HG02588 (cell line): ENCODE measurements around the gene SH3BGRL3.
A peak's percentile ranks its signal among the peaks of the same experiment; 100 is the strongest.
"Not testable (repeated sequence)": the region's sequence is repeated elsewhere in the genome, so short reads cannot be mapped to it uniquely, and the experiment has no call there.

Source experiments
- ATAC-seq: cut with Tn5 transposase; IDR thresholded peaks from one replicate; pipeline ENCODE4 v1.9.1; 2021; ENCODE audit warnings: mild to moderate bottlenecking, moderate library complexity; ENCODE audit not compliant: unreplicated experiment

The SH3BGRL3 gene

DNA sequence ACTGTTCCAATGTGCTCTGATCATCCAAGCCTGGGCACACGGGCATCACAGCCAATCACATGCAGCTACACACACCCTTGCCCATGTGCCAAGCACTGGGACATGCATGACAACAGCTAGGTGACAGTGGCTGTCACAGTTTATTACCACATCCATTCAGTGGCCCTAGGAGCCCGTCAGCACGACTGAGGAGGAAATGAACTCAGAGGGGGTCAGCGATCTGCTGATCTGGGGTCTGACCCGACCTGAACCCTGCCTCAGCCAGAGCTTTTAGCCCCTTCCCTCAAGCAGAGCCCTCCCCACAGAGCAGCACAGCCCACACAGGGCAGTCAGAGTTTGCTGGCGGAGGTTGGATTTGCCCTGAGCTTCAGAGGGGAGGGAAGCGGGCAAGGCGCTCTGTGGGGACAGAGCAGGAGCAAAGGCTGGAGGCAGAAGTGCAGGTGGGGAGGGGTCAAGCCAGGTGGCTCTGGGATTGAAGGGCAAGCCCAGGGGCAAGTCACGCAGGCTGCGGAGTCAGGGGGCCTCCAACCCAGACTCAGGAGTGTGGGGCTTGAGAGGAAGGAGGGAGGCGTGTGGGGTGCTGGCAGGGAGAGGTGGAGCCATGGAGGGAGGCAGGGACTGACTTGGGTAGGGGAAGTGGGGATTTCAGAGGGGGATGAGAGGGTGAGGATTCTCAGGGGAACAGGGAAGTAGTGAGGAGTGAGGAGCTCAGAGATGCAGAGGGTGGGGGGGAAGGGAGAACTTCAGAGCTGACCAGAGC, 10.4 kb downstream of the SH3BGRL3 start:
- no peak for ATAC-seq

DNA sequence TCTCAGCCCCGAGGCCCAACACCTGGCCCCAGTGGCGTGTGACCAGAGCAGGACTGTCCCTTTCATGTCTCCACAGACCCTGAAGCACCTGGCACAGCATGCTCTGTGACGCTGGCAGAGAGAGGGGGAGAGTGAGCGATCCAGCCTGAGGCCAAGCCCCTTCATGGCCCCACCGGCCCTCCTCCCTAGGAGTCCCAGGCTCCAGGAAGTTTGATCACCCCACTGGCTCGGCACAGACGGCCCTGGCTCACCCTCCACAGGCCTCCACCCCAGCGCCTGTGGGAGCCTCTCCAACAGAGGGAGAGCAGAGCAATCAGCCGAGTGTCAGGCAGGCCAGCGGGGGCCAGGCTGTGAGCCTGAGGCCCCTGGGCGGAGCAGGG, 11.0 kb downstream of the SH3BGRL3 start:
- no peak for ATAC-seq

DNA sequence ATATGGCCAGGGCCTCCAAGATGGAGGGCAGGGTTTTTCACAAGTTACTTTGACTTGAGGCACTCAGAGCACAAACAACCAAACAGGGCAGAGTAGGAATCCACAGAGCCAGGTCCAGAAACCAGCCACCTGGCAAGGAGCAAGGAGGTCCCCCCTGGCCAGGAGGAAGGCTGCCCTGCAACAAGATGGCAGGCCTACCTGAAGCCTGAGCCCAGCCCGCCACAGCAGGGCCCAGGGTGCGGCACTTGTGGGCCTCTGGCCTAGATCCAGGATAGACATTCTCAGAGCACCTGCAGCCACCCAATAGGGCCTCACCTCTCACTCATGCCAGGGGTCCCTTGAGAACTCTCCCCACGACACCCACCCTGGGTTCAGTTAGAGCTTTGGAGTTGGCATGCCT, 11.5 kb downstream of the SH3BGRL3 start:
- no peak for ATAC-seq

DNA sequence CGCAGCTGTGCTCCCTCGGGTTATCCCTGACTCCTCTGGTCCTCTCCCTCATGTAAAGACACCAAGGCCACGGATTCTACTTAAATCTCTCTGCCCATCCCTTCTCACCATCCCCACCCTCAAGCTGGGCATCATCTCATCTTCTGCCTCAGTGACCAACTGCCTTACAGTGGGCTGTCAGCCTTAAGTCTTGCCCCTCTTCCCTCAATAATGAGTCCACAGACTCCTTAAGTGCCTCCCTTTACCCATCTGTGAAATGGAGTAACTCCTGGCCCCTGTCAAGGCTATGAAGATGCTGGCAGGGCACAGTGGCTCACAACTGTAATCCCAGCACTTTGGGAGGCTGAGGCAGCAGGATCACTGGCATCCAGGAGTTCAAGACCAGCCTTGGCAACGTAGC, 12.1 kb downstream of the SH3BGRL3 start:
- no peak for ATAC-seq

DNA sequence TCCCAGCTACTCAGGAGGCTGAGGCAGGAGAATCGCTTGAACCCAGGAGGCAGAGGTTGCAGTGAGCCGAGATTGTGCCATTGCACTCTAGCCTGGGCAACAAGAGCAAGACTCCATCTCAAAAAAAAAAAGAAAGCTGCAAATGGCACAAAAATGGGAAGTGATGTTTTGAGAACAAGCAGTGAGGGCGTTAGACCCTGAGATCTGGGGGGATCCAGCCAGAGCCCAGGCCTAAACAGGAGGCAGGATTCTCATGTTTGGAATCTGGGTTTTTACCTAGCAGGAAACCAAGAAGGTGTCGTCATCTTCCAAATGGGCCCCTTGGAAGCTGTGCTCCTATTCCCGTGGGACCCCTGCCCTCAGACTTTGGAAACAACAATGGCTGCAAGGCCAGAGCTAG, 12.8 kb downstream of the SH3BGRL3 start:
- ATAC-seq: not testable (repeated sequence)

DNA sequence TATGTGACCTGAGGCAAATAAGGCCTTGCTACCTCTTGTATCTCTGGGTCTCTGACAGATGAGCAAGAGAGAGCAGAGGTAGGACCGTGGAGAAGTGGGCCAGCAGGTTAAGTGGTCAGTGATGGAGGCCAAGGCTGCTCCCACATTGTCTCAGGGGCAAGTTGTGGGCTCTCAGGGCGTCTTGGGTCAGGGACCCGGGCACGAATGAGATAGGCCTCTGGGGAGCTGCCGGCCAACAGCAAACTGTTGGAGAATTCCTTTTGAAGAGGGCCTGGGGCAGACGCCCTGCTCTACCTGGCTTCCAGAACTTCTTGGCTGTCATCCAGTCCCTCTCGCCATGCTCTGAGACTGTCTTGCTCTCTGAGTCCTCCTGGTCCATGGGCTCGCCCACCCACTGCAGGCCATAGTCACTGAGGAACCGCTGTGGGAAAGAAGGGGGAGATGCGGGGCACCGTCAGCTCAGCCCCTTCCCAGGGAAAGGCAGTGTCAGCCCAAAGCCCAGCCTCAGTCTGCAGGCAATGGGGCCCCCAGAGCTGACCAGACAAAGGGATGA, 14.1 kb downstream of the SH3BGRL3 start:
- no peak for ATAC-seq

DNA sequence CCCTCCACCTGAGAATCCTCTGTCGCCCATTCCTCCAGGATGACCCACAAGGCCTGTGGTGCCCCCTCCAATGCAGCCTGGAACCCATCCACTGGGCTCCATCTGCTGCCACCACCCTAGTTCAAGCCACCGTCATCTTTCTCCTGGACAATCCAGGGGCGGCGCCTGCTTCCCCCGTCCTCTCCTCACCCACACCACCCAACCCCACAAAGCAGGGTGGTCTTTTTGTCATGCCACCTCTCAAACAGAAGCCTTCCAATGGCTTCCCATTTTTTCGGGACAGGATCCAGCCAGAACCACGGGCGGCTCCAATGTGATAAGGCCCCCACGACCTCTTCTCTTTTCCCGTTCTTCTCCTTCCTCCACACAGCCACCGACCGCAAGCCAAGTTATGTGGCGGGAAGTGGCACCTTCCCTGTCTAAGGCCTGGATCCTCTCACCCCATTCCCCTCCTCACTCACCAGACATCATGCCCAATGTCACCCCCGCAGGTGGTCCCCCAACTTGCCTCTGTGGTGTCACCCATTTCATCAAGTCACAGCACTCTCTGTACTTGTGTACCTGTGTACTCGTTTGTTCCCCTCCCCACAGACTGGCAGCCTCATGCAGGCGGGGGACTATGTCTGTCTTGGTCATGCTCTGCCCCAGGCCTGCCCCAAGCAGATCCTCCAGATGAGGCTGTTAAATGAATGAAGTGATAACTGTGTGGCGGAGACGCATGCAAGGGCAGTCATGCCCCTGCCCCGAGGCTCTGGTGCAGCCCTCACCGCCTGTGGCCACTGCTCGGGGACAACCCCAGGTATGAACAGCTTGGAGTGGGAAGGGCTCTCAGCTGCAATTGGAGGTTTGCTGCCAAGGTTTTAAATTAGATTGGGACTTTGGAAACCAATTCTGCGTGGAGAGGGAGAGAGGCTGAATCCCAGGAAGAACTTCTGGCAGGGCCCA, 15.6 kb downstream of the SH3BGRL3 start:
- no peak for ATAC-seq

DNA sequence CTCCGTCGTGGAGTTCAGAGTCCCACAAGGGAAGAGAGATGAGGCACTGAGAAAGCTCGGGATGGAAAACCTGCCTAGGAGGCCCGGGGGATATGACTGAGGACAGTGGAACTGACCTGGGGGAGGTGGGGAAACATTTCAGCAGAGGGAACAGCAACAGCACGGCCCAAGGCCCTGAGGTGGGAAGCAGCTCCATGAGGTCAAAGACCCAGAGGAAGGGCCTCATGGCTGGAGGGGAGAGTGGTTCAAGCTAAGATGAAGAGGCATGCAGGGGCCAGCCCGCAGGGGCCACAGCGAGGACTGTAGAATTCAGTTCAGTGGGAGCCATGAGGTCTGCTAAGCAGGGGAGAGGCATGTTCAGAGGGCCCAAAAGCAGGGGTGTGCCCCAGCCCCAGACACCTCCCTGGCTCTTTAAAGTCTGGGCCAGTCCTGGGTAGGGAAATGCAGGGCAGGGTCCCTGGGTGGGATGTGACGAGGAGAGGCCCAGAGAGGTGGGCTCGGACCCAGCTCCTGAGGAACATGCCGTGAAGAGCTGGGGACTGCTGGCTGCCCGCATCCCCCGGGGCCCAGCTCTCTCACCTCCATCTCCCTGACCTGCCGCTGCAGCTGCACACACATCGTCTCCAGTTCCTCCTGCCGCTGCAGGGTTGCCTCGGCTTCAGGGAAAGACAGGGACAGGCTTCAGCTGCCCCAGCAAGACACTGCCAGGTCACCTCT, 16.6 kb downstream of the SH3BGRL3 start:
- ATAC-seq: no peak

DNA sequence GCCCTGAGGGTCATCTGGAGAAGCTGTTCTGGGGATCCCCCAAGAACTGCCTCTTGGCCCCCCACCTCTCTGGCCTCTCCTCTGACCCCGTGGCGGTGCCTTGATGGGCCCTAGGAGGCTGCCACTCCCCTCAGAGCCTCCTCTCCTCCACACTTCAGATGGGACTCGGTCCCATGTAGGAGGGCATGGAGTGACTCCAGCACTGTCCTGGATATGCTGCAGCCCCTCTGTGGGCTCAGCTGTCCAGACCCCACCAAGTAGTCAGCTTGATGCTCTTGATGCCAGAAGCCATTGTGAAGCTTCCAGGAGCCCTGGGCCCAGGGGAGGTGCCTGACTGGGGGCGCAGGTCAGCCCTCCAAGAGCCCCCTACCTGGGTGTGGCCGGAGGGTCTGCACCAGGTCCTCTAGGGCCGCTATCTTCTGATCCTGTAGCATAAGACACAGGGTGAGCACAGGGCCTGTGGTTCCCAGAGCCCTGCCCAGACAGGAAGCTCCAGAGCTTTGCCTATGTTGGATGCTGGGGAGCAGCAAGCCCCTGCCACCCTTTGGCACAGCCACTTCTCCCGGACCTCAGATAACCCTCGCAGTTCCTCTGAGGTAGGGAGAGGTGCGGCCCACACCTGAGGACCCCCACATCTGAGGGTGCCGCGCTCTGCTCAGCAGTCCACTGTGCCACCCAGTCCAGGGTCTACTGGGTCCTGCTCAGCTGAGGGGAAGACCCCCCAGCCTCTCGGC, 17.3 kb downstream of the SH3BGRL3 start:
- no peak for ATAC-seq

DNA sequence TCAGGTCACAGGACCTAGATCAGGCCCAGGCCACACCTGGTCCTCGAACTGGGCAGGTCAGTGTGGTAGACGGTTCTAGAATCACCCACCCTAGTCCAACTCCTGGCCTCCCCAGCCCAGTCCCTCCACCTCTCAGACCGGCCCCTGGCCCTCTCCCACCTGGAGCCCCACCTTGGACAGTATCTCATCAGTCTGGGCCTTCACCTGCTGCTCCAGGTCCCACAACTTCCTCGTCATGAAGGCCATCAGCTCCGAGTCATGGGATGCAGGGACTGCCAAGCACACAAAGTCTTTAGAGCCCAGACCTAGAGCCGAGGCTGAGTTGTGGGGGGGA, 17.9 kb downstream of the SH3BGRL3 start:
- ATAC-seq: no peak

DNA sequence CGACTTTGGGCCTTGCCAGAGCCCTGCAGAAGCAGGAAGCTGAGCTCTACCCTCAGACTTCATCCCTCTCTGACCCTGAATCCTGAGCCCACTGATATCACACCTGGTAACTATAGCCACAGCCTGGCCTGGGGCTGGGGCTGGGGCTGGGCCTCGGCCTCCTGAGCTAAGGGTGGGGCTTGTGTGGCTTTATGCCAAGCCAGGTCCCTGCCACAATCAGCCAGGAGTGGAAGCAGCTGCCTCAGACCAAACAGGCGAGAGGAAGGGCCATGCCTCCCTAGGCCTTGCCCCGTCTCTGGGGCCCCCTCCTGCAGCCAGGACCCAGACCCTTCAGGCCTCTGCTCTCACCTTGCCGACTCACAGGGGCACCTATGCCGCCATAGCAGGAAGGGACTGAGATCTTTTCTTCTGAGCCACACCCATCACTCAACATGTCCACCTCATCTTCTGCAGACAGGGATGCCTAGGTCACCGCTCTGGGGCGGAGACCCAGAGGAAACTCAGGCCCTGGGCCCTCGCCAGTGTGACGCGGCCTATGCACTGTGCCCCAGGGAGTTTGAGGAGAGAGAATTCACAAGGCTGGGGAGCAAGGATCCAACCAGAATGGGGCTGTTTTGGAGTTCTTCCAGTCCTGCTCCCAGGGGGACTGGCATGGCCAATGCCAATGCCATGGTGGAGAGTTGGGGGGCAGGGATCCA, 20.8 kb downstream of the SH3BGRL3 start:
- no peak for ATAC-seq

DNA sequence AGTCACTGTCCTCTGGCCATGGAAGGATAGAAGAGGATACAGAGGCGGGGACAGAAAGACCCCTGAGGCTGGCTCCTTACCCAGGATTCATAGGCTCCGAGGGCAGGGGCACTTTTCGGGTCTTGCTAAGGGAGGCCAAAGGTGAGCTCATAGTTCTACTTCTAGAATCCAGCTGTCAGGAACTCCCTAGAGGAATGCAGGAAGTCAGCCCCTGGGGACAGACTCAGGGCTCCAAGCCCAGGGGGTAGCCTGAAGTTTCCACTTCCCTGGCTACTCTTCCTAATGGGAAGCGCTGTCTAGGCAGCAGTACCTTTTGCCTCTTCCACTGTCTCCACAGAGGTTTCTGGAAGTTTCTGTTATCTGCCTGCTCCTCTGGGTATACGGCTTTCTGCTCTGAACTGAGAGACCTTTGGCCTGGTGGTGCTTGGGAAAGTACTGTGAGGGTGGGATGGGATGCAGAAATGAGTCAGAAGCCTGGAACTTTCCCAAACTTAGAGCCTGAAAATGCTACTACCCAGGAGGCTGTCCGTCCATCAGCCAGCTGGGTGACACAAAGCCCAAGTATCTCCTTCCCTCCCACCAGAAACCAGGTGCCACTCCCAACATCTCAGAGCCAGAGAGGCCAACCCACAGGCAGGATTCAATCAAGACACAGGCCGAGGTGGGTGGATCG, 23.0 kb downstream of the SH3BGRL3 start:
- ATAC-seq: no peak

DNA sequence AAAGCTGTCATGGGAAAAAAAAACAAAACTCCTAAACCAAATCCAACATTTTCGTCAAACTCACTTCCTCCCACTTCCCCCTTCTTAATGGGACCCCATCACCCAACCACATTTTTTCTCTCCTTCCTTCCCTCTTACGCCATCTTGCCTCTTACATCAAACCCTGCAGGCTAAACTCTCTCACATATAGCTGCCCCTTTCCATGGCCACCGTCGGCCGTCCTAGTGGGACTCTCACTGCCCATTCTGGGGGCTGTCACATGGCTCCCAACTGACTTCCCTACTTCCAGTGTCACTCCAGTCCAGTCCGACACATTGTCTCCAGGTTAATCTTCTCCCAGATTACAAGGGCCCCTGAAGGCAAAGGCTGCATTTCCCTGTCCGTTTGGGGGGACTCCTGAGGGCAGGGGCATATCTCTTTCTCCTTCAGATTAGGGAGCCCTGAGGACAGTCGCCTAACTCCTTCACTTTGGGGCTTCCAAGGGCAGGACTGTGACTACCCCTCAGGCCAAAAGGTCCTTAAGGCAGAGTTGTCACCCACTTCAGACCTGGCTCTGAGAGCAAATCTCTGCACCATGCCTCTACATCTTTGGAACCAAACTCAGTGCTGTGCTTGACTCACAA, 25.9 kb downstream of the SH3BGRL3 start:
- ATAC-seq: peak; percentile 7

DNA sequence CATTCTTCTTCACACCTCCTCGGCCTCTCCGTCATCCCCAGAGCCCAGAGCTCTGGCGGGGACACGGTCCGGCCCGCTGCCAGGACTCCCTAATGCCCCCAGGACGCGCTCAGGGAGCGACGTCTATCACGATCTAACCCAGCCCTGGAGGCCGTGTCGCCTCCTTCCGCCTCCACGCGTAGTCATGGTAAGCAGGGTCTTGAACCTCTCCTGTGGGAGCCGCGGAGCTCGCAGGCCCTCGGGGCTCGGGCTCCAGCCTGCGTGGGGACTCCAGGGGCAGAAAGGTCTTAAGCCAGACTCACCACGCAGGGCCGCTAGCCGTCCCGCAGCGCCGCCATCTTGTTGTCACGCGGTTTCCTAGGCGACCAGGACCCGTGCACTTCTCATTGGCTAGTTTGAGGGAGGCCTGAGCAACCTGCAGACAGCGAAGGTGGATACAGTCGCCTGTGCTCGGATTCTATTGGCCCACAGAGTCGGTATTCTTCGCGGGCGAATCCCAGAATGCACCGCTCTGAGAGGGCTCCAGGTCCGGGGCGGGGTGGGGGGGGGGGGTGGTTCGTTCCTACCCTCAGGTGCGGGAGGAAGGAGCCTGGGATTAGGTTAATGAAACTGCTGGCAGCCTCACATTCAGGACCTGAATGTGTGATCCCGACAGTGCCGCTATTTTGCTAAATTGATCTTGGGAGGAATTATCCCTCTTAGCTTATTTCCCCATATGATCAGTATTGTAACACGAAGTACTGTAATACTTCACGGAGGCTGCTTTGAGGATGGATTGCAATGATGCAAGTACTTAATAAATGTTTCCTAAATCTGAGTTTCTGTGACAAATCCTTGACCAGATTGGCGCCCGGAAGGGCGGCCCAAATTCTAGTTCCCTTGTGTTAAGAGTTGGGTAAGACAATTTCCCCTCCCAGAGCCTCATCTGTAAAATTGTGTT, 26.7 kb downstream of the SH3BGRL3 start, which contains the start of gene UBXN11:
Gene UBXN11 (minus strand): TSS at position 347 of the 940 bp plus-strand sequence. CDS start 3,753 bp downstream, outside the sequence.
- peak; percentile 98 for ATAC-seq

DNA sequence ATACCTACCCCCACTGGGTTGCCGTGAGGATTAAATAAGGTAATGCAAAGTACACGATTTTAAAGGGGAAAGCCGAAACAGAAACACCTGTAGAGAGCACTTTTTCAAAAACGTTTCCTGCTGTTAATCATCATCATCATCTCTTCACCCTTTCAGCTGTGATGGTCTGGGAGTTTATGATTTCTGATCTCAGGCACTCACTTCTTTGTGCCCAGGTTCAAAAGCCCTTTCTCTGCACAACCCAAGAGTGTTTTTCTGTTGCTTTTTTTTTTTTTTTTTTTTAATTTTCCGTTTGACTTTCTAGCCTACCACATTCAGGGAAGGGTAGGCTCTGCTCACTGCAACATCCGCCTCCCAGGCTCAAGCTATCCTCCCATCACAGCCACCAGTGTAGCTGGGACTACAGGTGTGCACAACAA, 27.5 kb downstream of the SH3BGRL3 start:
- ATAC-seq: no peak

DNA sequence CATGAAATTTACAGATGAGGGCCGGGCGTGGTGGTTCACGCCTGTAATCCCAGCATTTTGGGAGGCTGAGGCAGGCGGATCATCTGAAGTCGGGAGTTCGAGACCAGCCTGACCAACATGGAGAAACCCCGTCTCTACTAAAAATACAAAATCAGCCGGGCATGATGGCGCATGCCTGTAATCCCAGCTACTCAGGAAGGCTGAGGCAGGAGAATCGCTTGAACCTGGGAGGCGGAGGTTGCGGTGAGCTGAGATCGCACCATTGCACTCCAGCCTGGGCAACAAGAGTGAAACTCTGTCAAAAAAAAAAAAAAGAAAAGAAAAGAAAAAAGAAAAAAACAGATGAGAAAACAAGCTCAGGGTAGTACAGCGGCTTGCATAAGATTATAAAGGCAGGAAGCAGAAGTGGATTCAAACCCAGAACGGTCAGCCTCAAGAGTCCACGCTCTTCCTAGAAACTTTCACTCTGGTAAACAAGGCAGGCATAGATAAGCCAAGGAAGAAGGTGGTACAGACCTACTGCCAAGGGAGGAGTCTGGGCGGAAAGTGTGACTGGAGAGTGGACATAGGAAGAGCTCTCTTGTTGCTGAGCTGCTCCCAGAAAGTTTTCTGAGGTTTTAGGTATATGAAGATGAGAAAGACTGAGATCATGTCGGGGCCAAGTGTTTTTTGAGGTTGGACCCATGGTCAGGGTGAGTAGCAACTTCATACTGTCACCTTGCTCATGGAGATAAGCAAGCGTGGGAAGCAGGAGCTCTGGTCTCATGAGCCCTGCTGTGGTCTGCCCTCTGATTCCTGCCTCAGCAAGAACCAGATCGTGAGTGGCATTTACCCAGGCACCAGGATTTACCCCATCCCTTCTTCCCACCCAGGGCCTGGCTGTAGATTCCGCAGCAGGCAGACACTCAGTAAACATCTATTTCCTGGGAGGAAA, 28.3 kb downstream of the SH3BGRL3 start:
- ATAC-seq: not testable (repeated sequence)

DNA sequence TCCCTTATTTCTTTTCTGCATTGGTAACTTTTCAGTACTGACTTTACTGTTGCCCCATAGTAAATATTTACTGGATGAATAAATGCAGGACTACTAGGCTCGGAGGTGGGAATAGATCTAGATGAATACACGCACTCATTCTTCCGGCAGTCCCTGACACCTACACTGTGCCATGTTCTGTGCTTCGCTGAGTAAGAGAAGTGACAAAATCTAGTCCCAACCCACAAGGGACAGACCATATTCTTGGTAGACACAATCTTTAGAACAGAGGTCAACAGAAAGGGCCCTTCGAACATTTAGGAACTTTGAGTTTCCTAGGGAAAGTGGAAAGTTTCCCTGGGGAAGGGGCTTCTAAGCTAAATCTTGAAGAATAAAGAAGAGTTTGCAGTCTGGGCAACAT, 34.6 kb downstream of the SH3BGRL3 start:
- no peak for ATAC-seq
